Progenitor cell of endocrine pancreas (in vitro differentiated cells): ENCODE results near the gene CDC14A. TPM values are rescaled to one million over a fixed set of nuclear protein-coding genes. Genes with fewer than 3 reads are reported as not detected.

Experiments
- DNase-seq: peaks from one replicate; pipeline ENCODE4 v3.0.0; 2021; ENCODE audit warnings: low spot score; ENCODE audit not compliant: unreplicated experiment
- H3K27ac Mint-ChIP-seq: 2 replicates; pipeline ENCODE4 v1.8.0; 2021; ENCODE audit warnings: mild to moderate bottlenecking, moderate library complexity, mixed read lengths
- H3K27me3 Mint-ChIP-seq: 2 replicates; pipeline ENCODE4 v1.8.0; 2021; ENCODE audit warnings: mixed read lengths
- H3K36me3 Mint-ChIP-seq: 2 replicates; pipeline ENCODE4 v1.8.0; 2022; ENCODE audit warnings: mixed read lengths; ENCODE audit not compliant: insufficient read depth
- H3K4me1 Mint-ChIP-seq: 2 replicates; pipeline ENCODE4 v1.8.0; 2021; ENCODE audit warnings: low read depth, mixed read lengths
- H3K4me3 Mint-ChIP-seq: 2 replicates; pipeline ENCODE4 v1.8.0; 2021; ENCODE audit warnings: low read depth, mild to moderate bottlenecking, moderate library complexity, mixed read lengths
- H3K9me3 Mint-ChIP-seq: 2 replicates; pipeline ENCODE4 v1.8.0; 2021; ENCODE audit warnings: low read depth, mixed read lengths
- total RNA-seq: library from RNA; stranded (reverse); gene quantifications from 2 replicates; pipeline ENCODE4 v1.2.1, GENCODE V29; 2021
- TF ChIP-seq, protein P1 (sequence below): fragments of 200-600 bp; sonication (generic); IDR thresholded peaks from one replicate; pipeline ENCODE4 v1.5.0; 2021; ENCODE audit warnings: antibody characterized with exemption, mild to moderate bottlenecking; ENCODE audit not compliant: unreplicated experiment

CDC14A gene
- total RNA-seq, 1 donor from 2014 or later = 23.3 TPM

DNA sequence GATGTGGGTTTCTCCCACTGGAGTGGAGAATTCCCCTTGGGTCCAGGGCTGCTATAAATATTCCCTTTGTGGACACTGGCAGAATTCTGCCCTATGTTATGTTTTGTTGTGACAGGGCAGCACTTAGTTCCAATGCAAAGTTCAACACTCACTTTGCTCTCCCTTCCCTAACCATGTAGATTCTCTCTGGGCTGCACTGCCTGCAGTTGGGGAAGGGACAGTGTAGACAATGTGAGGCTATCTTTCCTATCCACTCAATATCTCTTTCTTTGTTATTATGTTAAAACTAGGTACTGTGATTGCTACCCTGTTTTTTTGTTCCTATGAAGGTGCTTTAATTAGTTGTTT, 205.3 kb downstream of the CDC14A start:
- Mint-ChIP-seq H3K4me3 (no peak overlapping the region), H3K9me3 (peaks cover 18% of the 10 kb centered on the region), H3K36me3 (peaks cover 2% of the 10 kb centered on the region), H3K27ac (no peak overlapping the region), H3K27me3 (no peaks in the 10 kb centered on the region), H3K4me1 (no peaks in the 10 kb centered on the region)
- TF ChIP-seq, protein P1, sequence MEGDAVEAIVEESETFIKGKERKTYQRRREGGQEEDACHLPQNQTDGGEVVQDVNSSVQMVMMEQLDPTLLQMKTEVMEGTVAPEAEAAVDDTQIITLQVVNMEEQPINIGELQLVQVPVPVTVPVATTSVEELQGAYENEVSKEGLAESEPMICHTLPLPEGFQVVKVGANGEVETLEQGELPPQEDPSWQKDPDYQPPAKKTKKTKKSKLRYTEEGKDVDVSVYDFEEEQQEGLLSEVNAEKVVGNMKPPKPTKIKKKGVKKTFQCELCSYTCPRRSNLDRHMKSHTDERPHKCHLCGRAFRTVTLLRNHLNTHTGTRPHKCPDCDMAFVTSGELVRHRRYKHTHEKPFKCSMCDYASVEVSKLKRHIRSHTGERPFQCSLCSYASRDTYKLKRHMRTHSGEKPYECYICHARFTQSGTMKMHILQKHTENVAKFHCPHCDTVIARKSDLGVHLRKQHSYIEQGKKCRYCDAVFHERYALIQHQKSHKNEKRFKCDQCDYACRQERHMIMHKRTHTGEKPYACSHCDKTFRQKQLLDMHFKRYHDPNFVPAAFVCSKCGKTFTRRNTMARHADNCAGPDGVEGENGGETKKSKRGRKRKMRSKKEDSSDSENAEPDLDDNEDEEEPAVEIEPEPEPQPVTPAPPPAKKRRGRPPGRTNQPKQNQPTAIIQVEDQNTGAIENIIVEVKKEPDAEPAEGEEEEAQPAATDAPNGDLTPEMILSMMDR = no peak
- DNase-seq = no peak

DNA sequence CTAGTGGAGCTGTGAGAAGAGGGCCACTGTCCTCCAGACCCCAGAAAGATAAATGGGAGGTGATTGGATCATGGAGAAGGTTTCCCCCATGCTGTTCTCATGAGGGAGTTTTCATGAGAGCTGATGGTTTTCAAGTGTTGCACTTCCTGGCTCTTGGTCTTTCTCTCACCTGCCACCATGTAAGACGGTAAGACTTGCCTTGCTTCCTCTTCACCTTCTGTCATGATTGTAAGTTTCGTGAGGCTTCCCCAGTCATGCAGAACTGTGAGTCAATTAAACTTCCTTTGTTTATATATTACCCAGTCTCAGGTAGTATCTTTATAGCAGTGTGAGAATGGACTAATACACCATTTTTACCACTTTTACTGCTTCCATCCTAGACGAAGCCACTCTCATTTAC, 213.2 kb downstream of the CDC14A start:
- Mint-ChIP-seq H3K36me3 (no peaks in the 10 kb centered on the region), H3K27ac (no peak overlapping the region), H3K4me1 (no peaks in the 10 kb centered on the region), H3K9me3 (peaks cover 5% of the 10 kb centered on the region), H3K4me3 (no peak overlapping the region), H3K27me3 (no peaks in the 10 kb centered on the region)
- TF ChIP-seq, protein P1 = no peak
- DNase-seq = no peak

DNA sequence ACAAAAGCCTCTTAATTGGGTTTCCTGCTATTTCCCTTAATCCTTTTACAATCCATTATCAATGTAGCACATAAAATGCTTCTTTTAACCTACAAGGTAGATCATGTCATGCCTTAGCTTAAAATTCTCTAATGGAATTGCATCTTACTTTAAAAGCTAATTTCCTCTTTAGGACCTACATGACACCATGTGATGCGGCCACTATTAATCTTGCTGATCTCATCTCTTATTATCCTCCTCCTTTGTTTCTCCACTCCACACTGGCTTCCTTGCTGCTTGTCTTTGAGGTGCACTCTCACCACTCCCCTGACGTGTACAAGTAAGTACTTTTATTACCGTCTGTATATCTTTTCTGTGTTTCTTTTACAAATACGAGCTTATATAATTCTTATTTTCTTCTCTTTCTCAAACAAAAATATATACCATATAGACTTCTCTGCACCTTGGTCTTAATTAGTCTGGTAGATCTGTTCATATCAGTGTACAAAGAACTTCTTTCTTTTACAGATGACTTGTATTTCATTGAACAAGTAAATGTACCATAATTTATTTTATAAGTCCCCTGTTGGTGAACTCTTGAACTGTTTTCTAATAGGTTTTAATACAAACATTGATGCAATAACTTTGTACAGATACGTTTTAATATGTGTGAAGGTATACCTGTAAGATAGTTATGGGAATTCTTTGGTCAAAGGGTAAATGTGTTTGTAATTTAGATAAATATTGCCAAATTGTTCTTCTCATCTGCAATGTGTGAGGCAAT, 213.8 kb downstream of the CDC14A start:
- TF ChIP-seq, protein P1 = no peak
- no peak for DNase-seq
- Mint-ChIP-seq H3K27ac (no peak overlapping the region), H3K9me3 (peaks cover 11% of the 10 kb centered on the region), H3K27me3 (no peaks in the 10 kb centered on the region), H3K36me3 (no peaks in the 10 kb centered on the region), H3K4me3 (no peak overlapping the region), H3K4me1 (no peaks in the 10 kb centered on the region)

DNA sequence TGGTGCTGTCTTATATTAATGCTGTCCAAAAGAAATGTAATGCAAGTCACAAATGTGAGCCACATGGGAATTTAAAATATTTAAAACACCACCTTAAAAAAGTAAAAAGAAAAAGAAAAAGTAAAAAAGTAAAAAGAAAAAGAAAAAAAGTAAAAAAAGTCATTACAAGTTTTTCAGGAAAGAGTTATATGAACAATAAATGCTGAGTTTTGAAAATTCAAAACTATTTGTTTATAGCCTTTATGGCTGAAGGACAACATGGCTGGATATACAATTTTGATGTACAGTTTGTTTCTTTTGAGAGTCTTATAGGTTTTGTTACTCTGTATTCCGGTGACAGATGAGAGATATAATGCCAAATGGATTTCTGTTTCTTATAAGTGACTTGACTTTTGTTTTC, 214.8 kb downstream of the CDC14A start:
- no peaks in the 10 kb centered on the region for H3K4me1 Mint-ChIP-seq
- H3K4me3 Mint-ChIP-seq = no peak overlapping the region
- TF ChIP-seq, protein P1 = no peak
- no peak overlapping the region for H3K27ac Mint-ChIP-seq
- H3K36me3 Mint-ChIP-seq = no peaks in the 10 kb centered on the region
- no peak for DNase-seq
- no peaks in the 10 kb centered on the region for H3K27me3 Mint-ChIP-seq
- peaks cover 18% of the 10 kb centered on the region for H3K9me3 Mint-ChIP-seq

Other genes starting within 250 kb of the CDC14A start
- gene SASS6, start 219.6 kb upstream of the CDC14A start, total RNA-seq = 11.1 and 11.5 TPM in 2 replicates
- 23.9 and 26.2 TPM in 2 replicates for gene TRMT13, start 219.3 kb upstream of the CDC14A start, total RNA-seq
- 1.1 and 1.8 TPM in 2 replicates for gene LRRC39, start 174.2 kb upstream of the CDC14A start, total RNA-seq
- 20.4 and 21.0 TPM in 2 replicates for gene DBT, start 102.7 kb upstream of the CDC14A start, total RNA-seq
- gene RTCA, start 86.3 kb upstream of the CDC14A start, total RNA-seq = 39.3 and 41.3 TPM in 2 replicates
- not detected in 2 replicates for gene GPR88, start 185.6 kb downstream of the CDC14A start, total RNA-seq